HepG2 (cell line): ENCODE measurements around the gene FFAR1. TPM values are rescaled to one million over a fixed set of nuclear protein-coding genes. Genes with fewer than 3 reads are reported as not detected.

Experiments used
- CHD4 ChIP-seq: fragments of 200-600 bp; sonication (generic); IDR thresholded peaks from 2 replicates; pipeline ENCODE4 v1.7.0; 2017; ENCODE audit warnings: mild to moderate bottlenecking, low read length, borderline replicate concordance
- FLYWCH1 ChIP-seq: sonication (generic); formaldehyde crosslinking; IDR thresholded peaks from 2 replicates; pipeline ENCODE4 v1.8.1; 2023; ENCODE audit warnings: mild to moderate bottlenecking, missing genetic modification reagents
- NFE2L1 ChIP-seq: sonication (generic); formaldehyde crosslinking; IDR thresholded peaks from 2 replicates; pipeline ENCODE4 v1.4.0; 2020; ENCODE audit warnings: missing genetic modification reagents, mild to moderate bottlenecking, borderline replicate concordance
- SMC3 ChIP-seq: IDR thresholded peaks from 2 replicates; pipeline ENCODE4 v1.6.1; 2011; ENCODE audit warnings: low read length, improper control_type of control experiment
- ZBED4 ChIP-seq: sonication (generic); formaldehyde crosslinking; IDR thresholded peaks from 2 replicates; pipeline ENCODE4 v1.4.0; 2020; ENCODE audit warnings: missing genetic modification reagents, borderline replicate concordance
- ZBTB3 ChIP-seq: sonication (generic); formaldehyde crosslinking; IDR thresholded peaks from 2 replicates; pipeline ENCODE4 v1.4.0; 2020; ENCODE audit warnings: low read depth, mild to moderate bottlenecking, moderate library complexity, missing genetic modification reagents, borderline replicate concordance
- ZMYM3 ChIP-seq: sonication (generic); formaldehyde crosslinking; IDR thresholded peaks from 2 replicates; pipeline ENCODE4 v1.5.1; 2020; ENCODE audit warnings: mild to moderate bottlenecking, missing genetic modification reagents
- ZNF552 ChIP-seq: sonication (generic); formaldehyde crosslinking; IDR thresholded peaks from 2 replicates; pipeline ENCODE4 v1.9.0; 2022; ENCODE audit warnings: missing genetic modification reagents, mild to moderate bottlenecking, borderline replicate concordance
- ZXDC ChIP-seq: sonication (generic); formaldehyde crosslinking; IDR thresholded peaks from 2 replicates; pipeline ENCODE4 v1.5.0; 2020; ENCODE audit warnings: mild to moderate bottlenecking, missing genetic modification reagents
- polyA plus RNA-seq, 8 experiments: library from polyadenylated mRNA; depleted of rRNA in 3 of 8; stranded (reverse) in 7 of 8; unstranded in 1 of 8; fragments of >200 nt; fragmentation: Illumina TruSeq in 4 of 8; extraction: Trizol in 4 of 8; gene quantifications; 2 replicates each; pipeline versions ENCODE4 v1.2.1 to v1.2.3, GENCODE V29; 2011 to 2016; ENCODE audit warnings: low read depth in 4 of 8, missing spikeins in 1 of 8, mixed read lengths in 1 of 8; ENCODE audit not compliant: insufficient read depth in 1 of 8
- total RNA-seq, 5 experiments: library from RNA; depleted of rRNA; stranded (reverse); fragments of >200 nt; fragmentation: Illumina TruSeq; extraction: Trizol; gene quantifications; 2 replicates each; pipeline ENCODE4 v1.2.3, GENCODE V29; 2016; ENCODE audit warnings: low read depth in 1 of 5
- TF ChIP-seq, protein P1 (sequence below), 2 experiments: fragments of 450-650 bp in 1 of 2; sonication (generic) in 1 of 2; formaldehyde crosslinking; IDR thresholded peaks; 2 replicates each; pipeline versions ENCODE4 v1.5.0 to v1.8.0; 2020 to 2022; ENCODE audit warnings: mild to moderate bottlenecking in 1 of 2, missing genetic modification reagents in 1 of 2

The FFAR1 gene
- total and polyA plus RNA-seq, 2 of the 13 experiments (the other 11 are each of a cell fraction or from before 2014, with no cell fraction given) = not detected

- TF ChIP-seq ZXDC (CRISPR knock-in tag) = no peak
- TF ChIP-seq ZMYM3 (CRISPR knock-in tag) = peak; percentile 80
- TF ChIP-seq ZNF552 (CRISPR knock-in tag) = no peak
- TF ChIP-seq, protein P1, sequence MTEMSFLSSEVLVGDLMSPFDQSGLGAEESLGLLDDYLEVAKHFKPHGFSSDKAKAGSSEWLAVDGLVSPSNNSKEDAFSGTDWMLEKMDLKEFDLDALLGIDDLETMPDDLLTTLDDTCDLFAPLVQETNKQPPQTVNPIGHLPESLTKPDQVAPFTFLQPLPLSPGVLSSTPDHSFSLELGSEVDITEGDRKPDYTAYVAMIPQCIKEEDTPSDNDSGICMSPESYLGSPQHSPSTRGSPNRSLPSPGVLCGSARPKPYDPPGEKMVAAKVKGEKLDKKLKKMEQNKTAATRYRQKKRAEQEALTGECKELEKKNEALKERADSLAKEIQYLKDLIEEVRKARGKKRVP (CRISPR knock-in tag; IDR thresholded peaks at IDR 0.05) = no peak
- TF ChIP-seq SMC3 = peak; percentile 39; the same call in 1 of the 2 replicates
- no peak for TF ChIP-seq ZBED4 (CRISPR knock-in tag)
- TF ChIP-seq ZBTB3 (CRISPR knock-in tag) = no peak
- 0 out of 2 replicates have a peak, but pooled peaks have one; percentile 57 for TF ChIP-seq CHD4
- TF ChIP-seq FLYWCH1 = no peak
- TF ChIP-seq NFE2L1 = no peak
These were observed 41.0 kb upstream of the FFAR1 start (continued) for GRCh38 chr19:35306473-35307246.
